ENCODE results near the gene ULK1. TPM values are rescaled to one million over a fixed set of nuclear protein-coding genes. Genes with fewer than 3 reads are reported as not detected.
"Not testable (repeated sequence)": the region's sequence is repeated elsewhere in the genome, so short reads cannot be mapped to it uniquely, and the experiment has no call there.

The ULK1 gene
- total RNA-seq, 1 donor from 2014 or later, result 21.9 TPM

DNA sequence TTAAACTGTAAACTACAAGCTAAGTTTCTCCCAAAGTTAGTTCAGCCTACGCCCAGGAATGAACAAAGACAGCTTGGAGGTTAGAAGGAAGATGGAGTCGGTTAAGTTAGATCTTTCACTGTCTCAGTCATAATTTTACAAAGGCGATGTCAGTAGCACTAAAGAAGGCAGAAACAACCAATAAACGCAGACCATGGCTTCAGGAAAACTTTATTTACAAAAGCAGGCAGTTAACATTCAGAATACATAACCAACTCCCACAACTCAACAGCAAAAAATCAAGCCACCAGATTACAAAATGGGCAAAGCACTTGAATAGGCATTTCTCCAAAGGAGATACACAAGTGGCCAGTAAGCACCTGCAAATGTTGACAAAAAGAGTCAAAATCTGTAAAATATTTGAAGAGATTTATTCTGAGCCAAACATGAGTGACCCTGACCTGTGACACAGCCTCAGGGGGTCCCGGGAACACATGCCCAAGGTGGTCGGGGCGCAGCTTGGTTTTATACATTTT is 8.8 kb upstream of the ULK1 start:
- DNase-seq (ENCODE audit: extremely low read depth, low read depth, low spot score), result no peak

DNA sequence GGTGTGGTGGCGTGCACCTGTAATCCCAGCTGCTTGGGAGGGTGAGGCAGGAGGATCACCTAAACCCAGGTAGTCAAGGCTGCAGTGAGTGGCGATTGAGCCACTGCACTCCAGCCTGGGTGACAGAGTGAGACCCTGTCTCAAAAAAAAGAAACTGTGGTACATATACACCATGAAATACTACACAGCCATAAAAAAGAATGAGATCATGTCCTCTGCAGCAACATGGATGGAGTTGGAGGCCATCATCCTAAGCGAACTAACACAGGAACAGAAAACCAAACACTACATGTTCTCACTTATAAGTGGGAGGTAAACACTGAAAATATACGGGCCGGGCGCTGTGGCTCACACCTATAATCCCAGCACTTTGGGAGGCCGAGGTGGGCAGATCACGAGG is 2.7 kb upstream of the ULK1 start:
- DNase-seq (ENCODE audit: extremely low read depth, low read depth, low spot score), result not testable (repeated sequence)

DNA sequence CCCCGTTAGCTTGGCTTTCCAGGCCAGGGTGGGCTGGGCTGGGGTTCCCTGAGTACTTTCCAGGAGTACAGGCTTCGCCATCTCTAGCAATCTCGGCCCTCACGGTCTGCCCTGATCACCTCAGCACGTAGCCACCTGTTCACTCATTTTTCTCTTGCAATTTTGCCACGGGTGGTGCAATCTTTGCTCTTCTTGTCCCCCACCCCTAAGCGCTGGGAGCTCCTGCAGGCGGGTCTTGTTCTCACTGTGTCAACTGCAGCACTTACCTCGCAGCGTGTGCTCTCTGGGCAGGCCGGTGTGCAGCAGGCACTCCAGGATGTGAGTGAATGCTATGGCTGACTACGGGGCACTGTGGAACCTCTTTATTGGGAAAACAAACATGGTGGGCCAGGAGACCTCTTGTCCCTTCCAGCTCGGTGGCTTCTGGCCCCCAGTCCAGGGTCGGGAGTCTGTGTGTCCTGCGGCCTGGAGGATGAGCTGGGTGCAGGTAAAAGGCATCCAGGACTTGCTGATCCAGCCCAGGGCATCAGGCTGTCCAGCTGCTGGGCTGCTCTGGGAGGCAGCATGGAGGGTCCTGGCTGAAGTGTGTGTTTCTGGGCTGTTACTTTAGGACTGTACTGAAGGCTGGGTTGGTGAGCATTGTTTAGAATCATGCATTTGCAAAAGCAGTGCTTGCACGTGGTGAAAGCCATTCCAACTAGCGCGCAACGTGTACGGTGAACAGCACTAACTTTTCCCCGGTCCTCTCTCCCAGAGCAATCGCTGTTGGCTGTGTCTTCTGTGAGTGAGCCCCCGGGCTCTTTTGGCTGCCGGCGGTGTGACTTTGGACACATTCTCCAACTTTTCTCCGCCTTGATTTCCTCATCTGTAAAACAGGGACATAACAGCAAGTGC is 1.5 kb upstream of the ULK1 start:
- DNase-seq (ENCODE audit: extremely low read depth, low read depth, low spot score), result no peak

- no peak for DNase-seq (ENCODE audit: extremely low read depth, low read depth, low spot score)
Measured at GRCh38 chr12:131893605-131894312, 663 bp upstream of the ULK1 start.

DNA sequence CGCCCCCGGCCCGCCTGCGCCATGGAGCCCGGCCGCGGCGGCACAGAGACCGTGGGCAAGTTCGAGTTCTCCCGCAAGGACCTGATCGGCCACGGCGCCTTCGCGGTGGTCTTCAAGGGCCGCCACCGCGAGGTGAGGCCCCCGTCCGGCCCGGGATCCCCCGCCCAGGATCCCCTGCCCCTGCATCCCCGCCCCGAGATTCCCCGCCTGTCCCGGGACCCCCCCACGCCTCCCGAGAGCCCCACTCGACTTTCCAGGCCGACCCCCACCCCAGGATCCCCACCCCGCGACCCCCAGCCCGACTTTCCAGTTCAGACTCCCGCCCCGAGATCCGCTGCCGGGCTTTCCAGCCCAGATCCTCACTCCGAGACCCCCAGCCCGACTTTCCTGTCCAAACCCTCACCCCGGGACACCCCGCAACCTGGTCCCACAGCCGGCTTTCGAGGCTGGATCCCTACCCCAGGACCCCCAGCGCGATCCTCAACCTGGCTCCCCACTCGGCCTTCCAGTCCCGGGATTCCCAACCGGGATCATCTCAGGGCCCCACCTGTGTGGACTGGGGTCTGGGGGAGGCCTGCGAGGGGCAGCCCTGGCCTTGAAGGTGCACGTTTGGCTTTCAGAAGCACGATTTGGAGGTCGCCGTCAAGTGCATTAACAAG is 688 bp downstream of the ULK1 start:
- no peak for DNase-seq (ENCODE audit: extremely low read depth, low read depth, low spot score)

GRCh38 chr12:131895640-131896079 is 1.2 kb downstream of the ULK1 start:
- no peak for DNase-seq (ENCODE audit: extremely low read depth, low read depth, low spot score)

DNA sequence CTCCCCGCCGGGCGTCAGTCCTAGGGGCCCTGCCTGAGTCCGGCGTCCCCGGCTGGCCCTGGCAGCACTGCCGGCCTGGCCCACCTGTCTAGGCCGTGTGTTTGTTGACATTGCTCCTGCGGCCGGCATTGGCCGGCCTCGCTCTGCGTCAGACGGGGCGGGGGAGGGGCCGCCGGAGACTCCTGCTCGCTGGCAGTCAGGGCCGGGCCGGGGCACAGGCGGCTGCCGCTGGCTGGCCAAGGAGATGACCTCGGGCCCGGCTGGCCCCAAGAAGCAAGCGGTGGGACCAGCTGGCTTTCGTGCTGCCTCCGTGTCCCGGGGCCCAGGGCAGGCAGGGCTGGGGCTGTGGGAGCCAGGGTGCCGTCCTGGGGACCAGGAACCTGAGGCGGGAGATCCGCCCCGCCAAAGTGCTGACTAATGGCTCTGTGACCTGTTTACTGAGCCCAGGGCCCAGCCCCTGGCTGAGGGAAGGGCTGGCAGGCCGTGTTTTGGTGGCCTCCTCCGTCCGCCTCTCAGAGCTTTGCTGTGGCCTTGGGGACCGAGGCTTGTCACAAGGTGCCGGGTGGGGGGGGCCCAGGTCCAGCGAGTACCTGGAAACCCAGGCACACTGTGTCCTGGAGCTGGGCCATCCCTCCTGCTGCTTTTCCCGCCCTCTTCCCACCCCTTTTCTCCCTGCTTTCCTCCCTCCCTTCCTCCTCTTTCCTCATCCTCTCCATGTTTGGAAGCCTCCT is 1.8 kb downstream of the ULK1 start:
- DNase-seq (ENCODE audit: extremely low read depth, low read depth, low spot score), result no peak

- DNase-seq (ENCODE audit: extremely low read depth, low read depth, low spot score), result no peak
Measured at GRCh38 chr12:131896811-131897270, 2.4 kb downstream of the ULK1 start.

DNA sequence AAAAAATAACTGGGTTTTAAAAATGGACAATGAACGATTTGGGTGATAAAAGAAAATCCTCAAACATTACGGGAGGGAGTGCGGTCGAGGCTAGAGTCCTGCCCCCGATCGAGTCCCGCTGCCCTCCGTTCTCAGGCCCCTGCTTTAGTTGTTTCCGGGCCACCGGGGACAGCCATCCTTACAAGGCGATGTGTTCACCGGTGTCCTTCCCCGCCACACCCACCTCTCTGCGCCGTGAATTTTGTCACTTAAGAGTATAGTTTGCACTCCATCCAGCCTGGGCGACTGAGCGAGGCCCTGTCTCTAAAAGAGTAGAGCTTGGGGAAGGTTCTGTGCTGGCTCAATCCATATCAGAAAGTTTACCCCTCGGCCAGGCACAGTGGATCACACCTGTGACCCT is 2.9 kb downstream of the ULK1 start:
- no peak for DNase-seq (ENCODE audit: extremely low read depth, low read depth, low spot score)

GRCh38 chr12:131897875-131898274 is 3.5 kb downstream of the ULK1 start:
- no peak for DNase-seq (ENCODE audit: extremely low read depth, low read depth, low spot score)

GRCh38 chr12:131900397-131900796 is 6.0 kb downstream of the ULK1 start:
- DNase-seq (ENCODE audit: extremely low read depth, low read depth, low spot score), result no peak

DNA sequence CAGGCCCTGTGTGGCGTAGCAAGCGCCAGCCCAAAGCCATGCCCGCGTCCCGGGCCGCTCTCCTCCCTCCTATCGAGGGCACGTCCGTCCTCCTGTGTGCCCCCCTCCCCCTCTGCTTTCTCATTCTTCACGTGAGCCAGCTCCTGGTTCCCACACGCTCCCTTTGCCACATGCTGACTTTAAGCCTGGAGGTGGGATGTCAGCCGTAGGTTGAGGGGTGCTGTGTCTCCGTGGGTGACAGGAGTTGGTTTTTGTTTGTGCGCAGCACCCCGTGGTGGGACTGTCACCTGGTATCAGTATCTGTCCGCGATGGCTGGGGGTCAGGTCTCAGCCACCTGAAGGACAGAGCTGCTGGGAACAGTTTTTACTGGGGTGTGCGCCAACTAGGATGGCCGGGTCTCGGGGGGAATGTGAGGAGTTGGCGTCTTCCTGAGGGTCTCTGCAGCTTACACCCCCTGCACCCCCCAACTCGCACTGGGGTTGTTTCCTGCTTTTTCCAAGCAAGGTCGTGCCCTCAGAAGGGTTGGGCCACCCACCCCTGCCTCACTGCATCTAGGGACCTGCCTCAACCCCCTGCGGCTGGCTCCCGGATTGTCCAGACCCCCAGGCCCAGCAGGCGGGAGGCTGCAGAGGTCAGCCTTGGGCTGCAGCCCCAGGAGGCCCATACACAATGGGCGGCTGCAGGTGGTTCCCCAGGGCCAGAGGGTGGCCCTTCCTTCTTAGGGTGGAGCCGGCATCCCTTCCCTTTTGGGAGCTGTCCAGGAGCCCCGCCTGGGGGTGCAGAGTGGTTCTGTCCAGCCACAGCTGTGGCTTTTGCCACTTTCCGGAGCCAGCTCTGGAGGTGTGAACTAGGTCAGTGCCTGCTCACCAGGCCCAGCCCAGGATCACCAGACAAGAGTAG is 7.3 kb downstream of the ULK1 start:
- no peak for DNase-seq (ENCODE audit: extremely low read depth, low read depth, low spot score)

DNA sequence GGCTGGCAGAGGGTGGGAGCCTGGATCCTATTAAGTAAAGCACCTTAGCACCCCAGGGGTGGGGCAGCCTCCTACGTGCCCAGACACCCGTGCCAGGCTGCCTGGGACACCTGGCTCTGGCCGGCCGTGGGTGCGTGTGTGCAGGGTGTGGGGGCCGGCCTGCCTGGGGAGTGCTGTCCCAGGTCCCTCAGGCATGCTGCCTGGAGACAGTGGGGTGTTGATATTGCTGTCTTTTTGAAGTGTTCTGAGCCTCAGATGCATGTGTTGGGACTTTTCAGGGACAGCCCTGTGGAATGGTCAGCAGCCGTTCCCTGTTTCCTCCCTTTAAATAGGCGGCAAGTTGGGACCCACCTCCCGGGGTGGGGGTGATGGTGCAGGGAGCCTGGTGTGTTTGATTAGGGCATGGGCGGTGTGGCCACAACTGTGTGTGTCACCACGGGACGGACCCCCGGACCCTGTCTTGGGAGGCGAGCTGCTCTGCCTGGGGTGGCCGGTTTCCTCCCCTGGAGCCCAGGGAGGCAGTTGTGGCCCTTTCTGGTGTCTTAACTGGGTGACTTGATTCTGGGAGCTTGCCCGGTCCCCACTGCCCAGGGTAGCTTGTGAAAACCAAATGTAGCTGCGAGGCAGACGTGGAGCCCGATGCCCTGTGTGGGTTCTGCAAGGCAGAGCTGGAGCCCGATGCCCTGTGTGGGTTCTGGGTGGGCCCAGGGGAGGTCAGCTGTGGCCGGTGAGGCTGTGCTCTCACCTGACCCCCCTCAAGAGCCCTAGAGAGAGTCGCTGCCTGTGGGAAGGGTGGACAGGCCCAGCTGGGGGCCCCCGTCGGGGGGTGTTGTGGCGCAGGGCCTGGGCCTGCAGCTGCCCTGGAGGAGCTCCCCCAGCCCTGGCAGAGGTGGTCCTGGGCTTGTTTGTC is 8.2 kb downstream of the ULK1 start:
- no peak for DNase-seq (ENCODE audit: extremely low read depth, low read depth, low spot score)

DNA sequence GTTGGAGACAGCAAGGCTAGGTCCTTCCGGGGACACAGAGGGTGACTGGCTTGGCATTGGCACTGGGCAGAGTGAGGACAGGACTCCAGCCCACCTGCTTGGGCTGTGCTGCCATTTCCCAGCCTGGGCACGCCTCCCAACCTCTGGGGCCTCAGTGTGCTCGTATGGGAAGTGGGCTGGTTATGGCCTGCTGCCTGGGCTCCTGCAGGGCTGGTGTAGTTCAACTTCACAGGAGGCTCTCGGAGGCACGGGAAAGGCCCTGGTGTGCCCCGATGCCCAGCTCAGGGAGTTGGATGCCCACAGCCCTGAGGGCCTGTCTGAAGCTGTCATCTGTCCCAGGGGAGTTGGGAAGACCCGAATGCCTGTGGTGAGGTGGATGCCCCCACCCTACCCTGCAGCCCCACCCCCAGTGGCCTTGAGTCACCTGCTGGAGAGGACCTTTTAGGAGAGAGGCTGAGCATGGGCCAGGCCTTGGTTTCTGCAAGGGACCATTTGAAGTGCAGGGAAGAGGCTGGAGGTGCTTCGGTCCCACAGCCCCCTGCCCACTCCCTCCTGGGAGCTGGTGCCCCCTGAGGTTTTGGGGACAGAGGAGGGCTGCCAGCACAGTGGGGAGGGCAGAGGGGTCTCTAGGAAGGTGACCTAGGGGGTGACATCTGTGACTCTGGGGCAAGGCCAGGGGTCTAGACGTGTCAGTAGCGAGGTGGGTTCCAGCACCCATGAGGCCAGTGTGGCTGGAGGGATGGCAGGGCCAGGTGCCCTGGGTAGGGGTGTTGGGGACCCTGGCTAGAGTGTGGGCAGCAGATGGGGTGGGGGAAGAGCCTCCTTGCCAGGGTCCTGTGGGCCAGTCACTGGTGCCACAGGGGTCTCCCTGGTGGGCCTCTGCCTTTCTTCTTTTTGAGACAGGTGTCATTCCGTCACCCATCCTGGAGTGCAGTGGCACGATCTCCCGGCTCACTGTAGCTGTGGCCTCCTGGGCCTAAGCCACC is 9.1 kb downstream of the ULK1 start:
- DNase-seq (ENCODE audit: extremely low read depth, low read depth, low spot score), result no peak

DNA sequence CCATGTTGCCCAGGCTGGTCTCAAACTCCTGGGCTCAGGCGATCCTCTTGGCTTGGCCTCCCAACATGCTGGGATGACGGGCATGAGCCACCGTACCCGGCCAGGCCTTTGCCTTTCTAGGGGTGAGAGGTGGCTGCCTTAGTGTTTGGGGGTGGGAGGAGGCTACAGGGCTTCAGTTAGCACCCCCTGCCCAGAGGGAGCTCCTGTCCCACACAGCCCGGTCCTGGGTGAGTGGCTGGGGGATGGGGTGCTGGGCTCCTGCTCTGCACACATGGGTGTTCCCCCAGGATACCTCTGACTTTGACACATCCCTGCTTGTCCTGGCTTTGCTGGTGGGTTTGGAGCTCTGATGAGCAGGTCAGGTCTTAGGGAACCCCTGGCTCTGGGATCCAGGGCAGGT is 9.9 kb downstream of the ULK1 start:
- DNase-seq (ENCODE audit: extremely low read depth, low read depth, low spot score), result no peak

- DNase-seq (ENCODE audit: extremely low read depth, low read depth, low spot score), result no peak
Measured at GRCh38 chr12:131905081-131905629, 10.7 kb downstream of the ULK1 start.

- DNase-seq (ENCODE audit: extremely low read depth, low read depth, low spot score), result no peak
Measured at GRCh38 chr12:131905630-131906091, 11.2 kb downstream of the ULK1 start.

Data from glomerular endothelial cell (primary cell).